GM18909 (cell line): Measurements from ENCODE around the gene HBA1.
"Not testable (repeated sequence)": the region's sequence is repeated elsewhere in the genome, so short reads cannot be mapped to it uniquely, and the experiment has no call there.

Experiments used
- ATAC-seq: cut with Tn5 transposase; IDR thresholded peaks from one replicate; pipeline ENCODE4 v1.9.1; 2021; ENCODE audit warnings: mild to moderate bottlenecking; ENCODE audit not compliant: unreplicated experiment, poor library complexity

Gene HBA1

DNA sequence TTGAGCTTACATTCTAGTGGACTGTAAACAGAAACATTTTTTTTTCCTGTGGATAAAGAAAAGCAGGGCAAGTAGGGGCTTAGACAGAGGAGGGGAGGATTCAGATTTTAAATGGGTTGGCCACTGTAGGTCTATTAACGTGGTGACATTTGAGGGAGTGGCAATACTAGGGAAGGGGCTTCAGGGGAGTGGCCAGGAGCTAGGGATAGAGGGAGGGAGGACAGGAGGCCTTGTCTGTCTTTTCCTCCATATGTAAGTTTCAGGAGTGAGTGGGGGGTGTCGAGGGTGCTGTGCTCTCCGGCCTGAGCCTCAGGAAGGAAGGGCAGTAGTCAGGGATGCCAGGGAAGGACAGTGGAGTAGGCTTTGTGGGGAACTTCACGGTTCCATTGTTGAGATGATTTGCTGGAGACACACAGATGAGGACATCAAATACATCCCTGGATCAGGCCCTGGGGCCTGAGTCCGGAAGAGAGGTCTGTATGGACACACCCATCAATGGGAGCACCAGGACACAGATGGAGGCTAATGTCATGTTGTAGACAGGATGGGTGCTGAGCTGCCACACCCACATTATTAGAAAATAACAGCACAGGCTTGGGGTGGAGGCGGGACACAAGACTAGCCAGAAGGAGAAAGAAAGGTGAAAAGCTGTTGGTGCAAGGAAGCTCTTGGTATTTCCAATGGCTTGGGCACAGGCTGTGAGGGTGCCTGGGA lies 17.2 kb upstream of the HBA1 start:
- no peak for ATAC-seq

DNA sequence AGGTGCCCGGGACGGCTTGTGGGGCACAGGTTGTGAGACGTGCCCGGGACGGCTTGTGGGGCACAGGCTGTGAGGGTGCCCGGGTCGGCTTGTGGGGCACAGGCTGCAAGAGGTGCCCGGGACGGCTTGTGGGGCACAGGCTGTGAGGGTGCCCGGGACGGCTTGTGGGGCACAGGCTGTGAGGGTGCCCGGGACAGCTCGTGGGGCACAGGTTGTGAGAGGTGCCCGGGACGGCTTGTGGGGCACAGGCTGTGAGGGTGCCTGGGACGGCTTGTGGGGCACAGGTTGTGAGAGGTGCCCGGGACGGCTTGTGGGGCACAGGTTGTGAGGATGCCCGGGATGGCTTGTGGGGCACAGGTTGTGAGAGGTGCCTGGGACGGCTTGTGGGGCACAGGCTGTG lies 16.2 kb upstream of the HBA1 start:
- ATAC-seq, result not testable (repeated sequence)

GRCh38 chr16:160691-161190 lies 15.7 kb upstream of the HBA1 start:
- no peak for ATAC-seq

DNA sequence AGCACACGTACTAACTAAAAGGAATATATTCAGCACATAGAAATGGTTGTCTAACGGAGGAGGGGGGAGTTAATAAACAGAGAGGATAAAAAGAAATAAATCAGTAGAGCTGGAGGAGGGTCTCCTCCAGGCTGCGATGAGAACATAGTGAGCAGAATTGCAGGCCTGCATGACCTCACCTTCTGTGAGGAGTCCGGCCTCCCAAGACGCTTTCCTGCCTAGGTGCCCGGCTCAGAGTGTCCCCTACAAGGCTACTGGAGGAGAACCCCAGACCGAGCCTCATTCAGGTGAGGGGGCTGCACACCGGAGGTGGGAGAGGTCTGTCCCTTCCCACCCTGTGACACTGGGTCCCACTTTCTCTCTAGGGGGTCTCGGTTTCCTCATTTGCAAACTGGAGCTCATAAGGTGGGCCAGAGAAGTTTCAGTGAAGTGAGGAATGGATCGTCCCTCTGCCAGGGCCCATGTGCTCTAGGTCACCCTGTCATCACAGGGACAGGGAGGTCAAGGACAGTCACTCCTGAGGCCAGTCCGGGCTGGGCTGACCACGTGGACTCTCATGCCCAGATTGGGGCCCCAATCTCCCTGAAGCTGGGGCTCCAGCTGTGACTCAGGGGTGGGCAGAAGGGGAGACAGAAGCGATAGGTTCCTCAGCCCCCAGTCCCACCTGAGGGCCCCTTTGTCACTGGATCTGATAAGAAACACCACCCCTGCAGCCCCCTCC lies 14.0 kb upstream of the HBA1 start:
- ATAC-seq, result no peak

GRCh38 chr16:163139-163538 lies 13.3 kb upstream of the HBA1 start:
- not testable (repeated sequence) for ATAC-seq

GRCh38 chr16:163696-164095 lies 12.8 kb upstream of the HBA1 start:
- not testable (repeated sequence) for ATAC-seq

DNA sequence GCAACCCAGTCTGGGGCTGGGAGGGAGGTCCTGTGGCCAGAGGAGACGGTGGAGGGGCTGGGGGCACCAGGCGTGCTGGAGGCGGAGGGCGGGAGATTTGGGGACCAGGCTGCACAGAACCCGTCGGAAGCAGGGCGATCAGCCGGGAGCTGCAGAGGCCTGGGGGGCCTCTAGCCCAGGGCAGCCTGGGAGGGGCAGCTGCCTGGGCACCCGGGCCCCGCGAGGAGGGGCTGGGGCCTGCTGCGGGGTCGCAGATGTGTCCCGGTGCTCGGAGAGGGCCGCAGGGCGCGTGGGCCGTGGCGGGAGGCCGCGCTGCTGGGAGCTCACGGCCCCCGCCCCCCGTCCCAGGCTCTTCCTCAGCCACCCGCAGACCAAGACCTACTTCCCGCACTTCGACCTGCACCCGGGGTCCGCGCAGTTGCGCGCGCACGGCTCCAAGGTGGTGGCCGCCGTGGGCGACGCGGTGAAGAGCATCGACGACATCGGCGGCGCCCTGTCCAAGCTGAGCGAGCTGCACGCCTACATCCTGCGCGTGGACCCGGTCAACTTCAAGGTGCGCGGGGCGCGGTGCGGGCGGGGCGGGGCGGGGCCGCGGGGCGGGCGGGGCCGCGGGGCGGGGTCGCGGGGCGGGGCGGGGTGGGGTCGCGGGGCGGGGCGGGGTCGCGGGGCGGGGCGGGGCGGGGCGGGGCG lies 12.2 kb upstream of the HBA1 start:
- ATAC-seq, result not testable (repeated sequence)

- no peak for ATAC-seq
Observed at GRCh38 chr16:164827-165538, 11.5 kb upstream of the HBA1 start.

DNA sequence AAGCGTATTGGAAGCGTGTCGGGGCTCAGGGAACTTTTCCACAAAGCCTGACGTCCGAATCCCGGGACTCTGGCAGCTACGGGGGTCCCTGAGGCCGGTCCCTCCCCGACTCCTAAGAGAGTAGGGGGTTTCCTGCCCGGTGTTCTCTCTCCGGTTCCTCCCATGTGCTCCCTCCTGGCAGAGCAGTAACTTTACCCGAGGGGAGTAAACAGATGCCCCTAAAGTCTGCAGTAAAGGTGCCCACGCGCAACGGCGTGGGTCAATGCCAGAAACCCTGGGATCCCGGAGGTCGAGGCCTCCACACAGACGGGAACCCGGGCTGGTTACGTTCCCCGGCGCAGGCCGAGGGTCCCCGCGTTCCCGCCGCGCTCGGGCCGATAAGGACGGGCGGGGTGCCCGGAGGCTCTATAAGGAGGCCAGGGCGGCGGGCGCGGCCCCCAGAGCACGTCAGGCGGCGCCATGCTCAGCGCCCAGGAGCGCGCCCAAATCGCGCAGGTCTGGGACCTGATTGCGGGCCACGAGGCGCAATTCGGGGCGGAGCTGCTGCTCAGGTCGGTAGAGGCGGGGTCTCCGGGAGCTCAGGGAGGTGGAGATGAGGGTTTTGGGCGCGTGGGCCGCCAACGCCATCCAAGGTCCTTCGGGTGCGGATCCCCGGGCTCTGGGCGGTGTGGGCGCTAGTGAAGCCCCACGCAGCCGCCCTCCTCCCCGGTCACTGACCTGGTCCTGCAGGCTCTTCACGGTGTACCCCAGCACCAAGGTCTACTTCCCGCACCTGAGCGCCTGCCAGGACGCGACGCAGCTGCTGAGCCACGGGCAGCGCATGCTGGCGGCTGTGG lies 10.7 kb upstream of the HBA1 start, which contains the start of gene HBM:
Gene HBM (plus strand): TSS at position 440 of the 836 bp plus-strand sequence. CDS start 20 bp downstream, at position 460.
- ATAC-seq, result no peak

DNA sequence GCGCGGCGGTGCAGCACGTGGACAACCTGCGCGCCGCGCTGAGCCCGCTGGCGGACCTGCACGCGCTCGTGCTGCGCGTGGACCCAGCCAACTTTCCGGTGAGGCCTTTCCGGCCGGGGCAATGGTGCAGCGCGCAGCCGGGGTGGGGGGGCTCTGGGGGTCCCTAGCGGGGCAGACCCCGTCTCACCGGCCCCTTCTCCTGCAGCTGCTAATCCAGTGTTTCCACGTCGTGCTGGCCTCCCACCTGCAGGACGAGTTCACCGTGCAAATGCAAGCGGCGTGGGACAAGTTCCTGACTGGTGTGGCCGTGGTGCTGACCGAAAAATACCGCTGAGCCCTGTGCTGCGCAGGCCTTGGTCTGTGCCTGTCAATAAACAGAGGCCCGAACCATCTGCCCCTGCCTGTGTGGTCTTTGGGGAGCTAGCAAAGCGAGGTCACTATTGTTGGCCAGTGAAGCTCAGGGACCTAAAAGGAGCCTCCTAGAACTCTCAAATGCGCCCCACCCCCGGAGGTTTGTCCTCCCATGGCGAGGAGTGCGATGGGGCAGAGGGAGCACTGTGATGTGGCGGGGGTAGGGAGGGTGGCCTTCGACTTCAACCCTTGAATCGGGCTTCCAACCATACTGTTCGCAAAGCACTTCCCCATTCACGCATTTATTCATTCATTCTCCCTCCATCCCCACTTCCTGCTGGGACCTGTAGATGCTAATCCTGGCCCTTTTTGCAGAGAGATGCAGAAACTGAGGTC lies 9.9 kb upstream of the HBA1 start:
- no peak for ATAC-seq

DNA sequence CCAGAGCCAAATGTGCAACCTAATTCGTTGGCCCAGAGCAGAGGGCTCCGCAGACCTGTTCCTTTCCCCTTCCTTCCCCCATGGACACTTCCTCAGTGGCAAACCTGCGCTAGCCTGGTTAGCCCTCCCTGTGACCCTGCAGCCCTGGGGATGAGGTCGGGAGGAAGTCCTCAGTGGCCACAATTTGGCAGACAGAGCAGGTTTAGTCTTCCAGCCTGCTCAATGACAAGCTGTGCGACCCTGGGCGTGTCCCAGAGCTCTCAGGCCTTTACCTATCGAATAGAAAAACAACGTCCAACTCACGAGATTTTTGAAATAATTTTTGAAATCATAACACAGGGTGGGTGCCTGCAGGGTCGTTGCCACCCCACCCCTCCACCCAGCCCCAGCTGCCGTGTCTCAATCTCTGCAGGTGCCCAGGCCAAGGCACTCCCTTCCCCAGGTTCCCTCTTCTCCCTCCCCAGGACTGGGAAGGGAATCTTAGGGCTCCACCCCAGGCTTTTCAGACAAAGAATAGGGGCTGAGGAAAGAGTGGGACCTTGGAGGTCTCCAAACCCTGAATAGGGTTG lies 9.3 kb upstream of the HBA1 start:
- no peak for ATAC-seq

- ATAC-seq, result no peak
Observed at GRCh38 chr16:168424-168823, 8.1 kb upstream of the HBA1 start.

GRCh38 chr16:169014-169413 lies 7.5 kb upstream of the HBA1 start:
- no peak for ATAC-seq

- ATAC-seq, result not testable (repeated sequence)
Observed at GRCh38 chr16:170088-170507, 6.4 kb upstream of the HBA1 start.

DNA sequence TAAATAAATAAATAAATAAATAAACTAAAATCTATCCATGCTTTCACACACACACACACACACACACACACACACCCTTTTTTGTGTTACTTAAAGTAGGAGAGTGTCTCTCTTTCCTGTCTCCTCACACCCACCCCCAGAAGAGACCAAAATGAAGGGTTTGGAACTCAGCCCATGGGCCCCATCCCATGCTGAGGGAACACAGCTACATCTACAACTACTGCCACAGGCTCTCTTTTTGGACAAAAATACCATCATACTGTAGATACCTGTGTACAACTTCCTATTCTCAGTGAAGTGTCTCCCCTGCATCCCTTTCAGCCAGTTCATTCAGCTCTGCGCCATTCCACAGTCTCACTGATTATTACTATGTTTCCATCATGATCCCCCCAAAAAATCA lies 5.7 kb upstream of the HBA1 start:
- ATAC-seq, result no peak

DNA sequence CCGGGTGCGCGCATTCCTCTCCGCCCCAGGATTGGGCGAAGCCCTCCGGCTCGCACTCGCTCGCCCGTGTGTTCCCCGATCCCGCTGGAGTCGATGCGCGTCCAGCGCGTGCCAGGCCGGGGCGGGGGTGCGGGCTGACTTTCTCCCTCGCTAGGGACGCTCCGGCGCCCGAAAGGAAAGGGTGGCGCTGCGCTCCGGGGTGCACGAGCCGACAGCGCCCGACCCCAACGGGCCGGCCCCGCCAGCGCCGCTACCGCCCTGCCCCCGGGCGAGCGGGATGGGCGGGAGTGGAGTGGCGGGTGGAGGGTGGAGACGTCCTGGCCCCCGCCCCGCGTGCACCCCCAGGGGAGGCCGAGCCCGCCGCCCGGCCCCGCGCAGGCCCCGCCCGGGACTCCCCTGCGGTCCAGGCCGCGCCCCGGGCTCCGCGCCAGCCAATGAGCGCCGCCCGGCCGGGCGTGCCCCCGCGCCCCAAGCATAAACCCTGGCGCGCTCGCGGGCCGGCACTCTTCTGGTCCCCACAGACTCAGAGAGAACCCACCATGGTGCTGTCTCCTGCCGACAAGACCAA lies 4.0 kb upstream of the HBA1 start, which contains the start of gene HBA2:
Gene HBA2 (plus strand): TSS at position 503 of the 568 bp plus-strand sequence. CDS start 37 bp downstream, at position 540.
- not testable (repeated sequence) for ATAC-seq

- not testable (repeated sequence) for ATAC-seq
Observed at GRCh38 chr16:173211-173854, 3.1 kb upstream of the HBA1 start.
